GM12878 (cell line): ENCODE results near the gene ZNF619. TPM values are rescaled to one million over a fixed set of nuclear protein-coding genes. Genes with fewer than 3 reads are reported as not detected.

Source experiments
- ATAC-seq: fragments of 200-7000 bp; cut with Tn5 transposase; 3 replicates; pipeline ENCODE4 v1.9.1; 2020; ENCODE audit warnings: mild to moderate bottlenecking, moderate library complexity
- BruUV-seq: library from RNA; stranded (reverse); fragments of 400-500 nt; replicated peaks from 2 replicates; lab custom pipeline; 2021; lab: Mats Ljungman, UMichigan
- CTCF ChIA-PET: fragments of 300-600 bp; sonication (Branson Sonifier 250); formaldehyde crosslinking; extraction: SDS; loops from one replicate; lab custom pipeline; 2021; ENCODE audit warnings: inconsistent platforms; lab: Yijun Ruan, JAX
- POLR2A ChIA-PET: fragments of 350-600 bp; formaldehyde crosslinking; extraction: SDS; loops from one replicate; lab custom pipeline; 2021; ENCODE audit warnings: inconsistent platforms; lab: Charles Lee
- RAD21 ChIA-PET: fragments of 300-600 bp; sonication (Branson Sonifier 250); formaldehyde crosslinking; loops from one replicate; lab custom pipeline; 2023; ENCODE audit warnings: antibody characterized with exemption; ENCODE audit not compliant: unreplicated experiment; lab: Charles Lee
- SMC1A ChIA-PET: fragments of 300-600 bp; sonication (Branson Sonifier 250); formaldehyde crosslinking; loops from one replicate; lab custom pipeline; 2023; ENCODE audit not compliant: unreplicated experiment, uncharacterized antibody; lab: Charles Lee
- DNase-seq: peaks from one replicate; pipeline ENCODE4 v3.0.0-alpha.2; 2011; ENCODE audit warnings: low read depth, low spot score
- FAIRE-seq: peaks from 3 replicates; lab custom pipeline; 2011; peaks lifted over from hg19 to GRCh38; lab: Jason Lieb, UNC
- H2AFZ ChIP-seq: 2 replicates; pipeline ENCODE4 v1.6.0; 2011; ENCODE audit warnings: low read depth, low read length, control low read depth; ENCODE audit not compliant: control insufficient read depth
- H3K27ac ChIP-seq: 2 replicates; pipeline ENCODE4 v1.5.1; 2011; ENCODE audit warnings: control low read depth; ENCODE audit not compliant: control insufficient read depth, insufficient read depth
- H3K27me3 ChIP-seq, 2 experiments: replicated peaks in 1 of 2; 2 replicates each; pipeline versions ENCODE4 v1.6.0 to v1.6.1; 2011; ENCODE audit warnings: low read length in 1 of 2; ENCODE audit not compliant: control insufficient read depth in 2 of 2, insufficient read depth in 2 of 2
- H3K36me3 ChIP-seq, 2 experiments: 2 replicates each; pipeline ENCODE4 v1.5.1; 2011; ENCODE audit warnings: low read length in 1 of 2; ENCODE audit not compliant: control insufficient read depth in 2 of 2, insufficient read depth in 2 of 2
- H3K4me1 ChIP-seq: 2 replicates; pipeline ENCODE4 v1.6.1; 2011; ENCODE audit warnings: mild to moderate bottlenecking, low read length, moderate library complexity, mixed read lengths; ENCODE audit not compliant: control insufficient read depth, insufficient read depth
- H3K4me2 ChIP-seq: 2 replicates; pipeline ENCODE4 v1.6.0; 2011; ENCODE audit warnings: control low read depth; ENCODE audit not compliant: control insufficient read depth, insufficient read depth
- H3K4me3 ChIP-seq: fragments of 200-600 bp; sonication (generic); 2 replicates; pipeline ENCODE4 v1.5.1; 2016
- H3K79me2 ChIP-seq: 2 replicates; pipeline ENCODE4 v1.6.0; 2011; ENCODE audit warnings: low read length; ENCODE audit not compliant: control insufficient read depth, insufficient read depth
- H3K9ac ChIP-seq: 2 replicates; pipeline ENCODE4 v1.8.0; 2011; ENCODE audit warnings: low read length, control low read depth, mixed read lengths; ENCODE audit not compliant: control insufficient read depth, insufficient read depth
- H3K9me3 ChIP-seq: replicated peaks from 3 replicates; pipeline ENCODE4 v1.5.1; 2011; ENCODE audit warnings: mild to moderate bottlenecking, low read length; ENCODE audit not compliant: control insufficient read depth, insufficient read depth
- H4K20me1 ChIP-seq: 2 replicates; pipeline ENCODE4 v1.6.0; 2011; ENCODE audit not compliant: control insufficient read depth, insufficient read depth
- DPF2 ChIP-seq: fragments of 450-650 bp; IDR thresholded peaks from 2 replicates; pipeline ENCODE4 v1.6.1; 2017; ENCODE audit warnings: mild to moderate bottlenecking
- HDAC2 ChIP-seq: fragments of 200-600 bp; sonication (generic); IDR thresholded peaks from 2 replicates; pipeline ENCODE4 v1.6.1; 2017
- IKZF1 ChIP-seq: fragments of 450-650 bp; conservative IDR thresholded peaks from 2 replicates; pipeline ENCODE4 v1.6.1; 2017; ENCODE audit warnings: antibody characterized with exemption, mild to moderate bottlenecking
- KLF5 ChIP-seq: fragments of 450-650 bp; IDR thresholded peaks from 2 replicates; pipeline ENCODE4 v1.6.1; 2014; ENCODE audit warnings: mild to moderate bottlenecking; ENCODE audit not compliant: partially characterized antibody
- MYB ChIP-seq: fragments of 150-350 bp; IDR thresholded peaks from 2 replicates; pipeline ENCODE4 v1.6.1; 2014; ENCODE audit warnings: mild to moderate bottlenecking, low read depth, low read length, borderline replicate concordance
- RAD21 ChIP-seq: IDR thresholded peaks from 2 replicates; pipeline ENCODE4 v1.6.1; 2011; ENCODE audit warnings: mild to moderate bottlenecking, low read depth, low read length, moderate library complexity; ENCODE audit not compliant: insufficient read depth
- RB1 ChIP-seq: fragments of 450-650 bp; formaldehyde crosslinking; IDR thresholded peaks from 2 replicates; pipeline ENCODE4 v1.6.1; 2017; ENCODE audit warnings: mild to moderate bottlenecking, borderline replicate concordance
- RBBP5 ChIP-seq: fragments of 200-600 bp; sonication (generic); conservative IDR thresholded peaks from 2 replicates; pipeline ENCODE4 v1.6.1; 2016
- SRF ChIP-seq, 2 experiments: IDR thresholded peaks; 2 replicates each; pipeline ENCODE4 v1.6.1; 2011; ENCODE audit warnings: low read depth in 2 of 2, low read length in 2 of 2, mild to moderate bottlenecking in 1 of 2, moderate library complexity in 1 of 2
- SUPT20H ChIP-seq: IDR thresholded peaks from 2 replicates; pipeline ENCODE4 v1.6.1; 2011; ENCODE audit warnings: low read depth, mild to moderate bottlenecking, low read length, moderate library complexity, borderline replicate concordance; ENCODE audit not compliant: control insufficient read depth
- TARDBP ChIP-seq: IDR thresholded peaks from 2 replicates; pipeline ENCODE4 v1.6.1; 2016; ENCODE audit warnings: borderline replicate concordance
- ZNF274 ChIP-seq: IDR thresholded peaks from one replicate; pipeline ENCODE4 v1.8.0; 2011; ENCODE audit not compliant: insufficient read length, insufficient read depth
- whole genome bisulfite sequencing: methylation state at CpG from one replicate; pipeline ENCODE4 v1.1.6; 2016; ENCODE audit warnings: low lambda C conversion rate; ENCODE audit not compliant: insufficient replicate concordance, insufficient coverage; ENCODE audit errors: missing lambda C conversion rate; 5-methylcytosine and 5-hydroxymethylcytosine counted together
- in situ Hi-C: fragments of 300-500 bp; cut with MboI; formaldehyde crosslinking; loops from 9 replicates; pipeline ENCODE4 v1.14.3; 2018; ENCODE audit warnings: mixed read lengths
- intact Hi-C: fragments of 100-400 bp; cut with micrococcal nuclease; formaldehyde crosslinking; loops from one replicate; pipeline ENCODE4 v1.14.2; 2022; ENCODE audit not compliant: unreplicated experiment
- polyA plus RNA-seq, 11 experiments: library from polyadenylated mRNA; depleted of rRNA in 4 of 11; unstranded in 6 of 11; stranded (reverse) in 5 of 11; fragments of >200 nt; fragmentation: Nextera tagmentation in 4 of 11; fragmentation: Illumina TruSeq in 1 of 11; extraction: Ambion mirVana in 4 of 11; extraction: Trizol in 1 of 11; gene quantifications; 1 replicate in 1 of 11; 2 replicates in 10 of 11; pipeline versions ENCODE4 v1.2.1 to v1.2.3, GENCODE V29; 2011 to 2016; ENCODE audit warnings: inconsistent platforms in 2 of 11, missing spikeins in 2 of 11, low read depth in 1 of 11
- total RNA-seq, 4 experiments: library from RNA; depleted of rRNA in 3 of 4; stranded (reverse); fragments of >200 nt in 3 of 4; fragmentation: Illumina TruSeq in 1 of 4; extraction: Trizol in 1 of 4; gene quantifications; 2 replicates each; pipeline versions ENCODE4 v1.2.1 to v1.2.3, GENCODE V29; 2013 to 2021
- TF ChIP-seq, protein P1 (sequence below): IDR thresholded peaks from 2 replicates; pipeline ENCODE4 v1.6.1; 2012; ENCODE audit warnings: mild to moderate bottlenecking, low read depth, low read length
- TF ChIP-seq, protein P2 (sequence below): fragments of 450-650 bp; IDR thresholded peaks from 2 replicates; pipeline ENCODE4 v1.6.1; 2018; ENCODE audit warnings: borderline replicate concordance, mild to moderate bottlenecking; ENCODE audit not compliant: partially characterized antibody

ZNF619 gene
- total and polyA plus RNA-seq, 10 of the 15 experiments (the other 5 are each of a cell fraction or from before 2014, with no cell fraction given), result 0.42 to 7.5 (median 3.7) TPM

DNA sequence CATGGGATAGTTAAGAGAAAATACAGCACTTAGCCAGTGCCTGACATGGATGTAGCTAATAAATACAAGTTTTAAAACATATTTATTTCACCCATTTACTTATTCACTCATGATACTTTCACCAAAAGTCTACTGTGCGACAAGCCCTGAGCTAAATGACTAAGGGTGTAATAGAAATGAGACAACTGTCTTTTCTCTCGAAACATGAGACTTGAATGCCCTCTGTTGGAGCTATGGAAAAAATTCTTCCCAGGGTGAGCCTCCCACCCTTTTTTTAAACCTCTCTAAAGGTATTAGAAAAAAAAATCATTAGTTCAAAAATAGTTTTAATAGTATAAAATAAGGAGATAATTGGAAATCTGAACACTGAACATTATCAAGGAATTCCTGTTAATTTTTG lies 44.1 kb upstream of the ZNF619 start:
- TF ChIP-seq HDAC2 (no peak), DPF2 (no peak), RAD21 (no peak), TARDBP (no peak), RB1 (no peak), MYB (no peak)
- H3K4me3 ChIP-seq, result no peak overlapping the region
- no peaks in the 10 kb centered on the region for H3K79me2 ChIP-seq
- DNase-seq, result no peak
- no peak overlapping the region for H3K9ac ChIP-seq
- H4K20me1 ChIP-seq, result no peaks in the 10 kb centered on the region
- no peak for FAIRE-seq
- ChIA-PET SMC1A (no interaction called here), RAD21 (no interaction called here), POLR2A (no interaction called here), CTCF (no interaction called here)
- H2AFZ ChIP-seq, result no peak overlapping the region
- intact Hi-C loops (no loop called here), in situ Hi-C loops (no loop called here)
- 63% methylated on average over 2 of the region's 2 CpGs for WGBS
- no peak for ATAC-seq
- H3K4me2 ChIP-seq, result no peak overlapping the region
- no peaks in the 10 kb centered on the region for H3K9me3 ChIP-seq
- H3K27me3 ChIP-seq, result no peaks in the 10 kb centered on the region
- no peak overlapping the region for H3K27ac ChIP-seq
- no TSS peak for BruUV-seq
- no peaks in the 10 kb centered on the region for H3K36me3 ChIP-seq
- no peaks in the 10 kb centered on the region for H3K4me1 ChIP-seq

- H2AFZ ChIP-seq, result no peak overlapping the region
- no peak for ATAC-seq
- in situ Hi-C loops, result no loop called here
- DNase-seq, result no peak
- RAD21 ChIA-PET, result no interaction called here
- no peaks in the 10 kb centered on the region for H3K36me3 ChIP-seq
- 70% methylated on average over 5 of the region's 5 CpGs for WGBS
- SMC1A ChIA-PET, result no interaction called here
- CTCF ChIA-PET, result interaction anchor here (0.7 kb wide), 1 partner anchor 14 kb away, joined by 3 read pairs; no protein-coding TSS in a partner anchor
- no peaks in the 10 kb centered on the region for H3K9me3 ChIP-seq
- H3K27ac ChIP-seq, result no peak overlapping the region
- POLR2A ChIA-PET, result no interaction called here
- no peaks in the 10 kb centered on the region for H4K20me1 ChIP-seq
- no peak overlapping the region for H3K4me3 ChIP-seq
- no peak for FAIRE-seq
- no peaks in the 10 kb centered on the region for H3K79me2 ChIP-seq
- no TSS peak for BruUV-seq
- intact Hi-C loops, result no loop called here
- H3K27me3 ChIP-seq, result no peaks in the 10 kb centered on the region
- no peaks in the 10 kb centered on the region for H3K4me1 ChIP-seq
- no peak overlapping the region for H3K4me2 ChIP-seq
- H3K9ac ChIP-seq, result no peak overlapping the region
- TF ChIP-seq, protein P1, sequence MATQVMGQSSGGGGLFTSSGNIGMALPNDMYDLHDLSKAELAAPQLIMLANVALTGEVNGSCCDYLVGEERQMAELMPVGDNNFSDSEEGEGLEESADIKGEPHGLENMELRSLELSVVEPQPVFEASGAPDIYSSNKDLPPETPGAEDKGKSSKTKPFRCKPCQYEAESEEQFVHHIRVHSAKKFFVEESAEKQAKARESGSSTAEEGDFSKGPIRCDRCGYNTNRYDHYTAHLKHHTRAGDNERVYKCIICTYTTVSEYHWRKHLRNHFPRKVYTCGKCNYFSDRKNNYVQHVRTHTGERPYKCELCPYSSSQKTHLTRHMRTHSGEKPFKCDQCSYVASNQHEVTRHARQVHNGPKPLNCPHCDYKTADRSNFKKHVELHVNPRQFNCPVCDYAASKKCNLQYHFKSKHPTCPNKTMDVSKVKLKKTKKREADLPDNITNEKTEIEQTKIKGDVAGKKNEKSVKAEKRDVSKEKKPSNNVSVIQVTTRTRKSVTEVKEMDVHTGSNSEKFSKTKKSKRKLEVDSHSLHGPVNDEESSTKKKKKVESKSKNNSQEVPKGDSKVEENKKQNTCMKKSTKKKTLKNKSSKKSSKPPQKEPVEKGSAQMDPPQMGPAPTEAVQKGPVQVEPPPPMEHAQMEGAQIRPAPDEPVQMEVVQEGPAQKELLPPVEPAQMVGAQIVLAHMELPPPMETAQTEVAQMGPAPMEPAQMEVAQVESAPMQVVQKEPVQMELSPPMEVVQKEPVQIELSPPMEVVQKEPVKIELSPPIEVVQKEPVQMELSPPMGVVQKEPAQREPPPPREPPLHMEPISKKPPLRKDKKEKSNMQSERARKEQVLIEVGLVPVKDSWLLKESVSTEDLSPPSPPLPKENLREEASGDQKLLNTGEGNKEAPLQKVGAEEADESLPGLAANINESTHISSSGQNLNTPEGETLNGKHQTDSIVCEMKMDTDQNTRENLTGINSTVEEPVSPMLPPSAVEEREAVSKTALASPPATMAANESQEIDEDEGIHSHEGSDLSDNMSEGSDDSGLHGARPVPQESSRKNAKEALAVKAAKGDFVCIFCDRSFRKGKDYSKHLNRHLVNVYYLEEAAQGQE, result peak; percentile 63; the same call in 1 of the 2 replicates
- TF ChIP-seq ZNF274 (no peak), SRF (IDR thresholded peaks at IDR 0.05; ENCODE audit: low read depth in 2 of 2, low read length in 2 of 2) (no peak), SUPT20H (no peak), KLF5 (no peak), RBBP5 (no peak), IKZF1 (no peak)
- TF ChIP-seq, protein P2, sequence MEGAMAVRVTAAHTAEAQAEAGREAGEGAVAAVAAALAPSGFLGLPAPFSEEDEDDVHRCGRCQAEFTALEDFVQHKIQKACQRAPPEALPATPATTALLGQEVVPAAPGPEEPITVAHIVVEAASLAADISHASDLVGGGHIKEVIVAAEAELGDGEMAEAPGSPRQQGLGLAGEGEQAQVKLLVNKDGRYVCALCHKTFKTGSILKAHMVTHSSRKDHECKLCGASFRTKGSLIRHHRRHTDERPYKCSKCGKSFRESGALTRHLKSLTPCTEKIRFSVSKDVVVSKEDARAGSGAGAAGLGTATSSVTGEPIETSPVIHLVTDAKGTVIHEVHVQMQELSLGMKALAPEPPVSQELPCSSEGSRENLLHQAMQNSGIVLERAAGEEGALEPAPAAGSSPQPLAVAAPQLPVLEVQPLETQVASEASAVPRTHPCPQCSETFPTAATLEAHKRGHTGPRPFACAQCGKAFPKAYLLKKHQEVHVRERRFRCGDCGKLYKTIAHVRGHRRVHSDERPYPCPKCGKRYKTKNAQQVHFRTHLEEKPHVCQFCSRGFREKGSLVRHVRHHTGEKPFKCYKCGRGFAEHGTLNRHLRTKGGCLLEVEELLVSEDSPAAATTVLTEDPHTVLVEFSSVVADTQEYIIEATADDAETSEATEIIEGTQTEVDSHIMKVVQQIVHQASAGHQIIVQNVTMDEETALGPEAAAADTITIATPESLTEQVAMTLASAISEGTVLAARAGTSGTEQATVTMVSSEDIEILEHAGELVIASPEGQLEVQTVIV, result no peak
Observed at GRCh38 chr3:40437889-40438288, 39.0 kb upstream of the ZNF619 start.
